ENCODE results near the gene AKR1B1. TPM values are rescaled to one million over a fixed set of nuclear protein-coding genes. Genes with fewer than 3 reads are reported as not detected.
A peak's percentile ranks its signal among the peaks of the same experiment; 100 is the strongest.

Gene AKR1B1
- total and polyA plus RNA-seq, 2 of the 4 experiments (the other 2 are of a cell fraction), result 90.9 to 201 TPM

DNA sequence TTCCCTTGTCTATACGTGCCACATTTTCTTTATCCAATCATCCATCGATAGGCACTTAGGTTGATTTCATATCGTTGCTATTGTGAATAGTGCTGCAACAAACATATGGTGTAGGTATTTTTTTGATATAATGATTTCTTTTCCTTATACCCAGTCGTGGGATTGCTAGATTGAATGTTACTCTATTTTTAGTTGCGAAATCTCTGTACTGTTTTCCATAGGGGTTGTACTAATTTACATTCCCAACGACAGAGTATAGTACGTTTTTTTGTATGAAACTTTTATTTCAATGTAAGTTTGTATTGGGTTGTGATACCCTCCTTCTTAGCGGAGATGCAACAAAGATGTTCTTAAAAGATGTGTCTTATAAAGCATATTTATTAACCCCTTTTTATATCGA, 30.0 kb downstream of the AKR1B1 start:
- Histone ChIP-seq H3K9me1 (ENCODE audit: insufficient read depth, low read length) (peaks cover 5% of the 10 kb centered on the region; the same call in 1 of the 2 replicates), H3K4me2 (ENCODE audit: low read depth, low read length) (no peak overlapping the region), H2BK5ac (ENCODE audit: low read depth, low read length, poor library complexity, severe bottlenecking) (no peak overlapping the region), H3K18ac (ENCODE audit: low read depth, low read length) (no peak overlapping the region), H3K27ac (ENCODE audit: insufficient read depth, low read length) (no peak overlapping the region), H2BK20ac (ENCODE audit: low read depth, low read length) (no peak overlapping the region), H3K9me3 (ENCODE audit: control insufficient read depth, insufficient read depth, low read length) (no peaks in the 10 kb centered on the region), H2AK9ac (replicated peaks; ENCODE audit: low read depth, low read length, poor library complexity) (no peak overlapping the region), H2AK5ac (ENCODE audit: low read depth, low read length) (no peak overlapping the region), H3K9ac (ENCODE audit: low read depth, low read length) (no peak overlapping the region), H3K79me1 (ENCODE audit: low read depth in 1 of 2, low read length in 2 of 2) (no peaks in the 10 kb centered on the region), H2BK120ac (ENCODE audit: low read depth, low read length) (no peak overlapping the region), H3K27me3 (ENCODE audit: control insufficient read depth, insufficient read depth, low read length) (peaks cover 6% of the 10 kb centered on the region), H2AFZ (replicated peaks; ENCODE audit: low read length, poor library complexity) (no peak overlapping the region), H4K20me1 (ENCODE audit: insufficient read depth, low read length) (no peaks in the 10 kb centered on the region), H3K23ac (ENCODE audit: low read depth, low read length) (no peak overlapping the region), H3K4ac (ENCODE audit: low read depth, low read length) (no peak overlapping the region), H4K91ac (ENCODE audit: insufficient read depth, low read depth, low read length) (no peak overlapping the region), H3K4me3 (ENCODE audit: insufficient read depth, low read depth, low read length) (no peak overlapping the region), H3K56ac (ENCODE audit: extremely low read depth, insufficient read depth, low read length) (no peak overlapping the region), H3K14ac (replicated peaks; ENCODE audit: low read depth, low read length) (no peak overlapping the region), H4K5ac (ENCODE audit: low read depth, low read length) (no peak overlapping the region), H4K8ac (ENCODE audit: low read depth in 2 of 2, low read length in 2 of 2) (no peak overlapping the region), H2BK15ac (ENCODE audit: low read depth, low read length) (no peak overlapping the region), H3K36me3 (ENCODE audit: control insufficient read depth, insufficient read depth, low read length) (no peaks in the 10 kb centered on the region), H3K4me1 (ENCODE audit: control insufficient read depth, insufficient read depth, low read length) (peaks cover 3% of the 10 kb centered on the region; the same call in 1 of the 2 replicates)
- ChIA-PET CTCF (no interaction called here), POLR2A (ENCODE audit: unreplicated experiment) (no interaction called here)
- no TSS peak for BruUV-seq (replicated peaks)
- TF ChIP-seq RFX5 (IDR thresholded peaks at IDR 0.05; ENCODE audit: low read depth, low read length) (no peak), CTCF (conservative IDR thresholded peaks at IDR 0.05; ENCODE audit: low read depth, low read length) (no peak), CEBPB (IDR thresholded peaks at IDR 0.05; ENCODE audit: low read depth, low read length) (peak; percentile 41; the same call in 1 of the 2 replicates), NFE2L2 (IDR thresholded peaks at IDR 0.05; ENCODE audit: low read depth, low read length) (no peak)
- WGBS, 2 experiments (ENCODE audit: extremely low coverage in 2 of 2, insufficient read length in 1 of 2), result no CpG with 5 or more reads among the region's 9 CpGs
- intact Hi-C loops (cut with micrococcal nuclease), result no loop called here
- in situ Hi-C loops (cut with MboI; ENCODE audit: low sequenced_read_pairs), result no loop called here
- DNase-seq (no peak), ATAC-seq (ENCODE audit: low read depth) (no peak)
- dilution Hi-C loops (cut with HindIII; ENCODE audit: low sequenced_read_pairs, unreplicated experiment), result no loop called here

Measured in IMR-90 (cell line).